ENCODE results near the gene PER1.

- TF ChIP-seq CTCF (conservative IDR thresholded peaks at IDR 0.05; ENCODE audit: low read length) (no peak; the same call in 1 of the 2 replicates), EZH2phosphoT487 (IDR thresholded peaks at IDR 0.05; ENCODE audit: borderline replicate concordance, low read depth, low read length) (no peak)
These were observed 34.2 kb upstream of the PER1 start for GRCh38 chr17:8186446-8186786.
